Activated CD8-positive, alpha-beta memory T cell treated with anti-CD3 and anti-CD28 coated beads for 36 hours (primary cell): ENCODE data around the gene LRRFIP1. TPM values are rescaled to one million over a fixed set of nuclear protein-coding genes. Genes with fewer than 3 reads are reported as not detected.

Experiments used
- CTCF ChIA-PET: fragments of 350-600 bp; sonication (Branson Sonifier 250); formaldehyde crosslinking; loops from one replicate; lab custom pipeline; 2021; ENCODE audit warnings: antibody characterized with exemption; lab: Charles Lee
- POLR2A ChIA-PET: fragments of 350-600 bp; sonication (Branson Sonifier 250); formaldehyde crosslinking; loops from one replicate; lab custom pipeline; 2021; ENCODE audit warnings: antibody characterized with exemption; lab: Charles Lee
- total RNA-seq, 2 experiments: library from RNA; stranded (reverse); gene quantifications; one replicate each; pipeline ENCODE4 v1.2.3, GENCODE V29; 2021

LRRFIP1 gene
- total RNA-seq, 2 experiments from 2014 or later = 203 to 210 TPM

DNA sequence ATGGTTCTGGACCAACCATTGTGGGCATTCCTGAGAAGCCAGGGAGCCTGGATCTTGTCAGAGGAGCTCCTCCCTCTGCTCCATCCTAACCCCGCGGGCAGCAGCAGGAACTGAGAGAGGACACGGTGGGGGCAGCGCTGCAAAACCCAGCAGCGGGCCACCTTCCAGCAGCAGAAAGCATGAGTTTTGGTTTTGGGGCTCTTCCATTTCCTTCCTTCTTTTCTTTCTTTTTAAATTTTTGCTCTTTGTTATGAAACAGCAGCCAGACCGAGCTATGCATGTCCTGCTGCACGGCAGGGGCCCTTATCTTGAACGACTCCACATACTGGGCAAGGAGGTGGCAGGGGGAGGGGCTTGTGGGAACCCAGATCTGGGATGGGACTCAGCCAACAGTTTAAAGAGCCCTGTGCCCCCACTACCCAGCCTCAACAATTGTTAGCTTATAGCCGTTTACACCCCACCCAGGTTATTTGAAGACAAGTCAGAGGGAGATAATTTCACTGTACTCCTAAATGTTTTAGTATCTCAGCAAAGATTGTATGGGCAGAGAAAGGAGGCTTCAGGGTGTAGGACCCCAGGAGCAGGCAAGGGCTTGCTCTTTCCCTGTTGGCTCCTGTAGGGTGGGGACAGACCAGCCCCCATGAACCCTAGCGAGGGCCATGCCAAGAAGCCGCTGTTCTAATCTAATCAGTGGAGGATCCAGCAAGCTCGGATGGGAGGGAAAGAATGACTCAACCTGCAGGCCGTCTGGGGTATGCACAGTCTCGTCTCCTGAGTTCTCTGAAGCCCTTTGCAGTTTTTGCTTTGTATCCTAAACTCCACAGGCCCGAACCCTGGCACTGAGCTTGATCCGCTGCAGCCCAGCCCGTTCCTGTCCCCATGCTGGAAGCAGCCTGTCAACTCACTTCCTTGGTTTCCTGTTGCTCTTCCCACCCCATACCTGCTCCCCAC lies 75.3 kb downstream of the LRRFIP1 start:
- ChIA-PET POLR2A (interaction anchor here (1.0 to 2.9 kb wide), 4 partner anchors 10 to 30 kb away, joined by 3 to 22 read pairs (median 10); no protein-coding TSS in a partner anchor), CTCF (interaction anchor here (0.8 to 3.8 kb wide), 6 partner anchors 9 to 42 kb away, joined by 3 to 16 read pairs (median 5); no protein-coding TSS in a partner anchor)

DNA sequence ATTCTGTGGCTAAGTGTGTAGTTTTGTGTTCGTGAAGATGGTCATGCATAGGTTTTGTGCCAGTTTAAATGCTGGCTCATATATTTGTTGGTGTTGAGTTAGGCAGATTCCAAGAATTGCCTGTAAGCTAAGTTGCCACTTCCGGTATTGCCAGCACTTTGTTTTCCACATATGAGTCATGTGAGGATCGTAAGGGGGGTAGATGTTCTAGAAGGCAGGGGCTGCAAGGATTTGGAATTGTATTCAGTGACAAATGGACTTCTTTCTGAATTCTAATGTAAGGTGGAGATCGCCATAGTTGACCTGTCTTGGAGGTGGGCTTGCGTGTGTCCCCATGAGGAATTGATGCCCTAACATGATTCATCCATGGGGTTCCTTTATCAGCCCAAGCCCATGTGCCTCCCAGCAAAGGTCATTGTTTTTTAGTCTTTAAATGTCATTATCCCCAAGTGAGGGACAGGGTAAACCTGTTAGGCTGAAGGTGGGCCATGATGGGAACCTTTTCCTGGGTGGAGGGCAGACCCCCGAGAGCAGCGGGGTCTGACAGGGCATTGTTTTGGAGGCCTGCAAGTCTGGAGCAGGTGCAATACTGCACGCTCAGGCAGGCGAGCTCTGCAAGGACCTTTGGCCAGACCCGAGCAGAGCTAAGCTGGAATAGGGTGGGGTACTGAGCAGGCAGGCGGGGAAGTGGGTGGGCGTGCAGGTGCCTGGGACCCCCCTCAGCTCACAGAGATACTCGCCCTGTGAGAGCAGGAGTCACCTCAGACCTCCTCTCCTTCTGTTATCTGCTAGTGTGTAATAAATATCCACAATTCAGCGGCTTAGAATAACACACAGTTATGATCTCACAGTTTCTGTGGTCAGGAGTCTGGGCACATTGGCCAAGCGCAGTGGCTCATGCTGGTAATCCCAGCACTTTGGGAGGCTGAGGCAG lies 77.4 kb downstream of the LRRFIP1 start:
- ChIA-PET CTCF (interaction anchor here (0.6 to 2.5 kb wide), 5 partner anchors 11 to 385 kb away, joined by 3 to 14 read pairs (median 6); no protein-coding TSS in a partner anchor), POLR2A (interaction anchor here (1.3 to 1.8 kb wide), 3 partner anchors 12 to 31 kb away, joined by 3 to 7 read pairs (median 3); no protein-coding TSS in a partner anchor)

DNA sequence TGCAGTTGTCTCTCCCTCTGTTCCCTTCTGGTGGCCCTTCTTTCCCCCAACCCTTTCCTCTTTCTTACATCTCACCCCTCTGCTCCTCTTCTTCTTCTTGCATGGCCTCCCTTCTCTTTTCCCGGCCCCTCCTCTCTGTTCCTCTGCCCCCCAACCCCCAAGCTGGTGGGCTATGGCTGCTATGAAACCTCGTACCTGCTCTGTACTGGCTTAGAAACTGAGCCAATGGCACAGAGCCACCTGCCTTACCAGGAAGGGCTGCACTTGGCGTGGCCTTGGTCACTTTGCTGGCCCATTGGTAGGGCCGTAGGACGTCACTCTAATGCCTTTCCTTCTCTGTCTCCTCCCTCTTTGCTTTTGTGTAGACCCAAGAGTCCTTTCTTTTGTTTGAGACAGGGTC lies 78.9 kb downstream of the LRRFIP1 start:
- ChIA-PET POLR2A (no interaction called here), CTCF (no interaction called here)

DNA sequence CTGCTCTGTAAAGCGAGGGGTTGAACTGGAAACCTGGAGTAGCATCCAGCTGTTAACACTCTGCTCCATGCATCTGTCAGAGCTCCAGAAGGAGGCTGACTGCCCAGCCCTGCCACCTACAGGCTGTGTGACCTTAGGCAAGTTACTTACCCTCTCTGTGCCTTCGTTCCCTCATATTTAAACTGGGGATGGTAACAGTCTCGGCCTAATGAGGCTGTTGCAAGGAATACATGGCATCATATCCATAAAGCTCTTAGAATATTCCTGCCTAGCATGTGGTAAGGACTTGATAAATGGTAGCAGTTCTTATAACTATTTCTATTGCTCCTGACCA lies 80.6 kb downstream of the LRRFIP1 start:
- CTCF ChIA-PET = interaction anchor here (0.9 to 1.2 kb wide), 2 partner anchors 23 to 35 kb away, joined by 3 to 7 read pairs; no protein-coding TSS in a partner anchor

DNA sequence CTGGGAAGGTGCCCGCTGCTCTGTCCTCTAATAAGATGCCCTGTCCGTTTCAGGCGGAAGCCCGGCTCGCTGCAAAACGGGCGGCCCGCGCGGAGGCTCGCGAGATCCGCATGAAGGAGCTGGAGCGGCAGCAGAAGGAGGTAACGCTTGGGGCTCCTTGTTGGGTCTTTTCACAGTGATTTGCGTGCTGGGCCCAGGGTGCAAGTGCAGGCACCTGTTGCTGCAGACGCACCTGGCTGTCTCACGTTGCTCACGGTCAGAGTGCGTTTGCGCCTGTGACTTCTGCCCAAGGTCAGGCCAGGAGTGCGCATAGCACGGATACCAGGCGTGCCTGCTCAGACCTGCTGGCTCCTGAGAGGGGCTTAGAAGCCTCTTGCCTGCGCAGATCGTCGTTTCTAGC lies 81.1 kb downstream of the LRRFIP1 start:
- ChIA-PET CTCF (interaction anchor here (1.1 to 1.3 kb wide), 2 partner anchors 36 kb away, joined by 3 to 4 read pairs; no protein-coding TSS in a partner anchor), POLR2A (no interaction called here)

More for the DNA sequence above, 80.6 kb downstream of the LRRFIP1 start:
- POLR2A ChIA-PET = interaction anchor here (0.8 kb wide), 1 partner anchor 274 kb away, joined by 3 read pairs; no protein-coding TSS in a partner anchor

DNA sequence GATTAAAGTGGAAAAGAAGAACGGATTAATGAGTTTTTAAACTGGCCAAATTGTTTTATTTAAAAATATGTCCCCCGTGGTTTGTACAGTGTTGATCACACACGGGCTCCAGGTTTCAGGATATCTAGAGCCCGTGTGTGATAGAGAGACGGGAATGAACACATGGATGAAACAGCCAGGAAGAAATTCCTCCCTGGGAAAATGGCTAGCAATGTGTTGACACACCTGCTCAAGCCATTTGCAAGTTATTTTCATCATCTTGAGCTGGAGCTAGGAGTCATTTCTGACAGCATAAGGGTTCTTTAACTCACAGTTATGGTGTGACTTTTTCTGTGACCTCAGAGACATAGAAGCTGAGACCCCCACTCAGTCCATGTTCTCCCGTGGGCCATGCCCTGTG lies 81.6 kb downstream of the LRRFIP1 start:
- POLR2A ChIA-PET = no interaction called here
- CTCF ChIA-PET = interaction anchor here (1.1 to 1.3 kb wide), 3 partner anchors 16 to 36 kb away, joined by 3 to 4 read pairs (median 3); no protein-coding TSS in a partner anchor

DNA sequence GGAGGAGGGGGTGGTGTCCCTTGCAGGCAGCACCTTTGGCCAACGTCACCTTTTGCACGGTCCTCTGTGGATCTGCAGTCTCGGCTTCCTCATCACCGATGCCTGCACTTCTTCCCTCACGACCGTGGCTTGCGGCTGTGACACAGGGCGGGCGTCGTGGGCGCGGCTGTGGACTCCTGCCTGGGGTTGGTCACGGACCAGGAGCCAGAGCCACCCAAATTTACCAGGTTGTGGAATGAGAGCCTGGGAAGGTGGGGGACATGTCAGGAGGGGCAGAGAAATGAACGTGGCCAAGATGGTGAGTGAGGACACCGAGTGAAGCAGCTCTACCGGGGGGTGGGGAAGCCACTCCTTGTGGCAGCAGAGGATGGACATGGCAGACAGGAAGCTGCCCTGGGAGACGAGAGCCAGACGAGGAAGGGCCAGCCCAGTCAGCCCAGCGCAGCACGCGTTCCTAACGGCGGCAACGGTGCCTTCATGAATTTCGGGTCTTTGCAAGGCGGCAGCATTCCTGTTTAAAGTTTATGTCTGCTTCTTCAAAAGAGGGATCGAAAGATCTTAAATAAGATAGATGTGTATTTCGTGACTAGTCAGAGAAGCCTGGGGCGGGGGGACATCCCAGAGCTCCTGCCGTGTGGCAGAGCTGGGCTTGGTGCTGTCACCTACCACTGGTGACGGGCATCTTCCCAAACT lies 84.2 kb downstream of the LRRFIP1 start:
- CTCF ChIA-PET = interaction anchor here (0.9 kb wide), 1 partner anchor 9 kb away, joined by 3 read pairs; no protein-coding TSS in a partner anchor
- POLR2A ChIA-PET = no interaction called here

DNA sequence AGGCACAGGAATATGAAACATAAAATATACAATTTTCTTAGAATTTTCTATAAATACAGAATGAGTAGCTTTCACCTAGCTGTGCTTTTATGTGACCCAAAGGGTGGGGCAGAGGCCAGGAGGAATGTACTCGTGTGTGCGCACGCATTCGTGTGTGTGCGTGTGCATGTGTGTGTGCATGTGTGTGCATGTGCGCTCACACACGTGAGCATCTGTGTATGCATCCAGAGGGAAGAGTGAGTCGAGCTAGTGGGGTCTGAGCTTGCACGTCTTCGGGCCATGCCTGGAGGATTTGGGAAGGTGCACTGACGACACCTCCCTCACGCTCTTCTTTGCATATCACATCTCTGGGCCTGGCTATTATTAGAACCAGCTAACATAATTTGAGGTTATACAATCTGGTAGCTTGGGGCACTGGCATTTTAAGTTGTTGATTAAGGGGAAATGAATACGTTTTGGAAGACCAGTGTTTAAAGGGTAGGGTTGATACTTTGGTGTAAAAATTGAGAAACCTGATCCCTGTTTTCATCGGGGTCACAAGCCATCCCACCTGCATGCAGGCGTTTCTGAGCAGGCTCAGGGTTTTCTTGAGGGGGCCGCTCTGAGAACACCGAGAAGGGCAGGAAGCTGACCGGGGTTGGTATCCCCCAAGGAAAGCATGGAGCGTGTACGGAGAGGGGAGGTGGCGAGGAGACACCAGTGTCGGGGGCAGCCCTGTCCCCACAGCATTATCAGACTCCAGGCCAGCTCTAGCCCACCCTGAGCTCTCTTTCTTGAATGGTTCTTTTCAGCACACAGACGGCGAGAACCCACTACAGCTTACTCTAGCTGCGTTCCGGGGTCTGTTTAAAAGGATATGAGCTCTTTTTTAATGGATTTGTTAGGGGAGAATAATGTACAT lies 85.3 kb downstream of the LRRFIP1 start:
- ChIA-PET CTCF (interaction anchor here (0.9 to 1.0 kb wide), 2 partner anchors 10 to 39 kb away, joined by 3 read pairs; no protein-coding TSS in a partner anchor), POLR2A (no interaction called here)

DNA sequence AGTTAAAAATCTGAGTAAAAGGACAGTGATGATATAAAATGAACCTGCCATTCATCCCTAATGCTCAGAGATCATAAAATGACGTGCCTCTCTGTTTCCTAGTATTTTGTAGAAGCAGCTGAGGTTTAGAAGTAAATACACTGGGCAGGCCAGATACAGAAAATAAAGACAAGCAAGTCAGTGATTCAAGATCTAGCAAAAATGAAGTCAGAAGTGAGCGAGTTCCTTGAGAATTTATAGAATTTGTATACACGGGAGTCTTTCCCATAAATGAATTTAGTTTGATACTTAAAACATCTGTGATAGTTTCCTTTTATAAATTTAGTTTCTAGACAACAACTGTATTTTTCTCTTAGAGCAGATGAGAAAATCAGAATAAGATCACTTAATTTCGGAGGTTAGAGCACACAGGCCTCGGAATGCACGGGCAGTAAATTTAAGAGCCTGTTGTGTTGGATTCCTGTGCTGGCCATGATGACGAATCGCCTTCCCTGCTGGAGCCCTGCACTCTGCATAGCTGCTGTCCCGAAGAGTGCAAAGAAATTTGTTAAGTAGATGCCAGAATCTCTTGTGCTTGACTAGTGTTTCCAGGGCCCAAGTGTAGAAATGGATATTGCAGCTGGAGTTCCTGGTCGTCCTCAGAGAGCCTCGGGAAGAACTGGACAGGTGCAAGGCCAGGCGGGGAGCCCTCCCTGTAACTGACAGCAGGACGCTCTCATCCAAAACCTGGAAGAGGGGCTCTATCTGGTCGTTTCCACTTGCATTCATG lies 87.5 kb downstream of the LRRFIP1 start:
- POLR2A ChIA-PET = no interaction called here
- CTCF ChIA-PET = interaction anchor here (0.9 kb wide), 1 partner anchor 30 kb away, joined by 3 read pairs; no protein-coding TSS in a partner anchor

DNA sequence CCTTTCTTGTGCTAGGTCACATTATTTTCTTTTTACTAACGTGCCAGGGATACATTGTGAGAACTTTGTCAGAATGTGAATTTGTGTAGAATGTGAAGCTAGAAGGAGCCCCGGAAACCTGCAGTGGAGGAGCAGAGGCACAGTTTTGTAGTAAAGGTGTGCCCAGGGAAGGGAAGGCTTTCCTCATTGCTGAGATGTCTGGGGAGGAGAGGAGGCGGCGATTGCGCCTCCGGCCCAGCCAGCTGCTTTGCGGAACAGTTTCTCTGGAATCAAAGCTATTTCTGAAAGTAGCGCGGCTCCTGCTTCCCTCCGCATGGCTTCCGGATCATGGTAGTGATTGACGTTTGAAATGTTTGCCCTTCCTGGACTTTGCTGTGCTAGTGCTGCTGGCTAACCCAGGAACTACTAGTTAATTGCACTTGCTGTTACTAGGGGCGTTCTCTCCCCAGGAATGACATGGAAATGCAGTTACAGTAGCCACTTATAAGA lies 88.1 kb downstream of the LRRFIP1 start:
- ChIA-PET CTCF (interaction anchor here (0.9 kb wide), 1 partner anchor 30 kb away, joined by 3 read pairs; no protein-coding TSS in a partner anchor), POLR2A (no interaction called here)

DNA sequence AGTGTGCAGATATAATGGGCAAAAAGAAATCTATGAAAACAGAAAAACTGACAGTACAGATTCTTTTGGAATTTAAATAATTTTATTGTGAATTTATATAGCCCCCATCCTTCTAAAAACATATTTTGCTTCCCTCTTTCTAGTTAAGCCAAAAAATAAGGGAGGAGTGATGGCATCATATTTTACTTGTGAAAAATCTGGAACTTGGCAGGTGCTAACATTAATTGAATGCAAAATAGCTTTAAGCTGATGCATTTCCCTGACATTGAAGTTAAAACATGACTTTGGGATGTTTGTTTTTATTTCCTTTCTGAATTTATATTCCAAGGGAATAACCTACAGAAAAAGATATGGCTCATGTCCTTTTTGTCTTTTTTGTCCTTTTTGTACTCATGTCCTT lies 88.6 kb downstream of the LRRFIP1 start:
- CTCF ChIA-PET = no interaction called here
- POLR2A ChIA-PET = no interaction called here

DNA sequence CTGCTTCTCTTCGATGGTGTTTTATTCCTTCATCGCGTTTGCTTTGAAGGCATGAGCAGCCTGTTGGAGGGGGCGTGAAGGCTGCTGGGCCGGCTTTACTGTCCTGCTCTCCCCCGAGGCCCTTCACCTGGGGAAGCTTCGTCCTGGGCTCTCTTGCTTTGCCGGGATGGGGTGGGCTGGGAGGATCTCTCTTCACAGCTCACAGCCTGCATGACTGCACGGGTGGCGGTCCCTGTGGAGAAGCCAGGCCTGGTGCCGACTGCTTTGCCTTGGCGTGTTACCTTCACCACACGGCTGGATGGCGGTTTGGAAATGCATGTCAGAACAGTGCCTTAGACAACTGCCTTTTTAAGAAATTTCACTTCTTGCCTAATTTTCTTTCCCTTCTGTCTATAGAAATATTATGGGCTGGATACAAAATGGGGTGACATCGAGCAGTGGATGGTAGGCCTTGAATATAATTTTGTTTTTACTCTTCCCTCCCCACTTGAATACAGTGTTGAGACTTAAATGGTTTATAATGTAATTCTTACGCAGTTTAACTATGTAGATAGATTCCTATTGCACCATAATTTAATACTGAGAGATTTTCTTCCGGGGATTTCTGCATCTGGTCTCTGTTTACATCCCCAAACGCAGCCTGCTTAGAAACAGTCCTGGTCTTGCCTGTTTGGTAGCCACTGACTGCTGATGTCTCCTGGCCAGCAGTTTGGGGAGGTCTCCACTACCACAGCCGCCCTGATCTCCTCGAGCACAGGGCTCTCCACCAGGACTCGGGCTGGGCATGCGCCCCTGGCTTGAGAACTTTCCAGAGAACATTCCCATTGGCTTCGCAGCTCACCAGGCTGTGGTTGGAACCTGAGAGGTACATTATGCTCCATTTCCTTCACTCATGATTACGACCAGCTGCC lies 90.2 kb downstream of the LRRFIP1 start:
- POLR2A ChIA-PET = interaction anchor here (0.6 kb wide), 1 partner anchor 274 kb away, joined by 5 read pairs; no protein-coding TSS in a partner anchor

DNA sequence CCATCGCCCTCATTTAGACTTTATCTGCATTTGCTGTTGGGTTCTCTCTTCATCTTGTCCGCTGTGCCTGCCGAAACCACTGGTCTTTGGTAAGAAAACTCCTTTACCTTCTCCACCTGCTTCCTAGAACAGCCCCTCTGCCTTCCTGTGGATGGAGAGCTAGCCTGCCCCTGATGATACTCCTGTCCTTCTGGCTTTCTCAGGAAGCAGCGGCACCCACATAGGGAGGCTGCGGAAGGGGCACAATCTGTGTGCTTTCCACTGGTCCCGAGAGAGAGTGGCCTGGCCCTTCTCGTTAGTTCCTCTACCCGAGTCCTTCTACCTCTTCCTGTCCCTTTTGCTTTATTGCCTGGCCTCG lies 90.9 kb downstream of the LRRFIP1 start:
- ChIA-PET CTCF (no interaction called here), POLR2A (no interaction called here)

More for the DNA sequence above, 90.2 kb downstream of the LRRFIP1 start:
- CTCF ChIA-PET = interaction anchor here (1.1 kb wide), 2 partner anchors 24 to 45 kb away, joined by 3 read pairs; no protein-coding TSS in a partner anchor

DNA sequence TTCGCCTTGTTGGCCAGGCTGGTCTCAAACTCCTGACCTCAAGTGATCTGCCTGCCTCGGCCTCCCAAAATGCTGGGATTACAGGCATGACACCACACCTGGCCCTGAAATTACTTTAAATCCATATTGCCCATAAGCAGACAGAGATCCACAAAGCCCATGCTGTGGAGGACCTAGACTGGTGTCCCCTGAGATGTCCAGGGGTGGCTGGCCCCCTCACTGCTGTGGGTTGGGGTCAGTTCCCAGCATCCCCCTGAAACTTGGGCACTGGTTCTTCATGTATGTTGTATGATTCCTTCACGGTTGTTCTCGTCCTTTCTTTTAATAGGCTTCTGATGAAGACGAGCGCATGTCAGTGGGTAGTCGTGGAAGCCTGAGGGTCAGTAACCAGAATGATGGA lies 93.1 kb downstream of the LRRFIP1 start:
- ChIA-PET POLR2A (no interaction called here), CTCF (interaction anchor here (0.7 kb wide), 1 partner anchor 52 kb away, joined by 3 read pairs; no protein-coding TSS in a partner anchor)

DNA sequence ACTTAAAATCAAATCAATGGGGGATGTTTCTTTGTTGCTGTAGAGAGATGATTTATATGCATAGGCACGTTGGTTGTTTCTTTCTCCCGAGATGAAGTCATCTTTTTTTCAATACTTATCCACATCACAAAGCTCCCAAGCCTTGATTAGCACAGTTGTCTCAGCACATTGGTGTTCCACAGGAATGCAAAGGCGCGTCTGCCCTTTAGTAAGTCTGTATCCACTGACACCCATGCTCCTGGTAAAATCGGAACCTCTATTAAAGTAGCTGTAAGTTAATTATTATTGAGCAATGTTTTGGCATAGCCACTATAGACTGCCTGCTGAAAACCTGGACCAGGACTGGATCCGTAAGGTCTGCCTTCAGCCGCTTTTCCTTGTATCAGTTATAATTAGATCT lies 93.6 kb downstream of the LRRFIP1 start:
- POLR2A ChIA-PET = no interaction called here

More for the DNA sequence above, 93.6 kb downstream of the LRRFIP1 start:
- CTCF ChIA-PET = no interaction called here
